Mammary microvascular endothelial cell (primary cell): ENCODE measurements around the gene CEP57L1. TPM values are rescaled to one million over a fixed set of nuclear protein-coding genes. Genes with fewer than 3 reads are reported as not detected.

Experiments
- total RNA-seq: library from RNA; depleted of rRNA; stranded (reverse); fragments of >200 nt; gene quantifications from 2 replicates; pipeline ENCODE4 v1.2.3, GENCODE V29; 2015

The CEP57L1 gene
- 17.4 and 19.9 TPM in 2 replicates for total RNA-seq

GRCh38 chr6:109095036-109095834 is at the start of gene CEP57L1:
CEP57L1 (plus strand) TSS chr6:109095507; CDS start chr6:109145222, 49,715 bp downstream.

GRCh38 chr6:109094416-109095035 is 781 bp upstream of the CEP57L1 start, which contains the start of gene SESN1:
SESN1 (minus strand) TSS chr6:109094846; CDS start chr6:109094073, 773 bp downstream.

Other genes with a start within 250 kb of the CEP57L1 start
- gene ARMC2, start 247.1 kb upstream of the CEP57L1 start, total RNA-seq = 0.27 and 0.74 TPM in 2 replicates
- 24.8 and 28.5 TPM in 2 replicates for gene SESN1, start 661 bp upstream of the CEP57L1 start, total RNA-seq